Tibial nerve (tissue), 4 donors: Measurements from ENCODE around the gene FUOM. TPM values are rescaled to one million over a fixed set of nuclear protein-coding genes. Genes with fewer than 3 reads are reported as not detected.
A peak's percentile ranks its signal among the peaks of the same experiment; 100 is the strongest.

Experiments
- DNase-seq, 2 donors: peaks; one replicate each; pipeline ENCODE4 v3.0.0-alpha.2; 2019; ENCODE audit warnings: low spot score in 2 of 2
- H3K27ac ChIP-seq, 4 donors: fragments of 200-600 bp; sonication (generic) in 3 of 4; one replicate each; pipeline ENCODE4 v1.5.1; 2017 to 2019; ENCODE audit warnings: mild to moderate bottlenecking in 1 of 4
- H3K27me3 ChIP-seq, 2 donors: fragments of 200-600 bp; sonication (generic) in 1 of 2; one replicate each; pipeline versions ENCODE4 v1.5.1 to v1.6.0; 2017 to 2019
- H3K36me3 ChIP-seq, 3 donors: fragments of 200-600 bp; sonication (generic); one replicate each; pipeline ENCODE4 v1.5.1; 2018 to 2019
- H3K4me1 ChIP-seq, 4 donors: fragments of 200-600 bp; sonication (generic) in 3 of 4; one replicate each; pipeline ENCODE4 v1.5.1; 2017 to 2019
- H3K4me3 ChIP-seq, 4 donors: fragments of 200-600 bp; sonication (generic) in 3 of 4; one replicate each; pipeline ENCODE4 v1.5.1; 2017 to 2019; ENCODE audit warnings: mild to moderate bottlenecking in 1 of 4, moderate library complexity in 1 of 4
- H3K9me3 ChIP-seq, 4 donors: fragments of 200-600 bp; sonication (generic) in 3 of 4; one replicate each; pipeline ENCODE4 v1.5.1; 2017 to 2019
- CTCF ChIP-seq, 5 experiments: fragments of 200-600 bp in 3 of 5; fragments of 450-650 bp in 2 of 5; sonication (generic) in 3 of 5; IDR thresholded peaks; one replicate each; pipeline ENCODE4 v1.5.1; 2016 to 2019; ENCODE audit warnings: antibody characterized with exemption in 5 of 5, mild to moderate bottlenecking in 3 of 5, moderate library complexity in 2 of 5
- EP300 ChIP-seq, 2 donors: sonication (generic); formaldehyde crosslinking; IDR thresholded peaks; one replicate each; pipeline ENCODE4 v1.6.1; 2017; ENCODE audit warnings: antibody characterized with exemption in 2 of 2, mild to moderate bottlenecking in 1 of 2
- POLR2A ChIP-seq, 2 donors: fragments of 450-650 bp; IDR thresholded peaks; one replicate each; pipeline ENCODE4 v1.6.1; 2017; ENCODE audit warnings: antibody characterized with exemption in 2 of 2, mild to moderate bottlenecking in 2 of 2, moderate library complexity in 2 of 2
- WGBS, 2 donors: methylation state at CpG; one replicate each; pipeline ENCODE4 v1.1.5; 2018; 5-methylcytosine and 5-hydroxymethylcytosine counted together
- total RNA-seq, 4 donors: library from RNA; depleted of rRNA; stranded (reverse); fragments of >200 nt; gene quantifications; one replicate each; pipeline ENCODE4 v1.1.0, GENCODE V29; 2016

The FUOM gene
- total RNA-seq, 4 donors from 2014 or later = 44.1 to 59.4 (median 49.3) TPM

GRCh38 chr10:133336577-133337369 is 21.0 kb downstream of the FUOM start, which contains the start of gene CALY:
TSS of gene CALY (minus strand) at chr10:133336896. CDS start at chr10:133328989, 7,907 bp downstream.
- no peaks in the 10 kb centered on the region for H3K36me3 ChIP-seq
- no peak for TF ChIP-seq CTCF (IDR thresholded peaks at IDR 0.05)
- no peak for TF ChIP-seq EP300 (IDR thresholded peaks at IDR 0.05)
- TF ChIP-seq POLR2A (IDR thresholded peaks at IDR 0.05) = no peak
- H3K9me3 ChIP-seq = peaks cover 0 to 5% (median 0%) of the 10 kb centered on the region in 4 donors
- H3K27ac ChIP-seq = no peak within 1 kb of the TSS
- peaks cover 3 to 87% of the 10 kb centered on the region in 2 donors for H3K27me3 ChIP-seq
- DNase-seq = no peak
- H3K4me1 ChIP-seq = peaks cover 5 to 25% (median 20%) of the 10 kb centered on the region in 4 donors
- H3K4me3 ChIP-seq = peak within 1 kb of the TSS; percentile 11 to 47 (median 32)
- 9 to 18% methylated on average over 34 to 55 of the region's 63 CpGs for WGBS, 2 donors

DNA sequence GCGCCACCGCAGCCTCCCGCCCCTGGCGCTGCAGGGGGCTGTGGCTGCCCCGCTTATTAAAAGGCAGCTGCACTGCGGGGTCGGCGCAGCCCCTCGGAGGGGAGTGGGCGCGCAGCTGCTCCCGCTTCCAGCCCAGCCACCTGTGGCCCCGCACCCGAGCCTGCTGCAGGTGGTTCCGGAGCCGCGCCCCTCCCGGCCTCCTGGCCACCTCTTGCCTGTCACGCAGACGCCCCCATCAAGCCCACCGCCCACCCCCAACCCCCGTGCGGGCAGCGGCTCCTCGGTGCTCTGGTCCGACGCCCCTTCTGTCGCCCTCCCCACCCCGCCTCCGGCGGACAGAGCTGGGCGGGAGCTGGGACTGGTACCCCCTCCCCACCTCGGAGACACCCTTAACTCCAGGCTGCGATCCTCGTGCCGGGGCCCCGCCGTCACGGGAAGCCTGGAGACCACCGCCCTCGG is 21.7 kb downstream of the FUOM start:
- no peak overlapping the region for H3K27ac ChIP-seq
- H3K9me3 ChIP-seq = peaks cover 0 to 2% (median 0%) of the 10 kb centered on the region in 4 donors
- TF ChIP-seq POLR2A (IDR thresholded peaks at IDR 0.05) = no peak
- peaks cover 3 to 86% of the 10 kb centered on the region in 2 donors for H3K27me3 ChIP-seq
- 0 to 5% methylated on average over 5 to 29 of the region's 41 CpGs for WGBS, 2 donors
- H3K4me3 ChIP-seq = peak overlapping the region; percentile 11 to 47 (median 32)
- peaks cover 5 to 25% (median 20%) of the 10 kb centered on the region in 4 donors for H3K4me1 ChIP-seq
- no peaks in the 10 kb centered on the region for H3K36me3 ChIP-seq
- DNase-seq = no peak

DNA sequence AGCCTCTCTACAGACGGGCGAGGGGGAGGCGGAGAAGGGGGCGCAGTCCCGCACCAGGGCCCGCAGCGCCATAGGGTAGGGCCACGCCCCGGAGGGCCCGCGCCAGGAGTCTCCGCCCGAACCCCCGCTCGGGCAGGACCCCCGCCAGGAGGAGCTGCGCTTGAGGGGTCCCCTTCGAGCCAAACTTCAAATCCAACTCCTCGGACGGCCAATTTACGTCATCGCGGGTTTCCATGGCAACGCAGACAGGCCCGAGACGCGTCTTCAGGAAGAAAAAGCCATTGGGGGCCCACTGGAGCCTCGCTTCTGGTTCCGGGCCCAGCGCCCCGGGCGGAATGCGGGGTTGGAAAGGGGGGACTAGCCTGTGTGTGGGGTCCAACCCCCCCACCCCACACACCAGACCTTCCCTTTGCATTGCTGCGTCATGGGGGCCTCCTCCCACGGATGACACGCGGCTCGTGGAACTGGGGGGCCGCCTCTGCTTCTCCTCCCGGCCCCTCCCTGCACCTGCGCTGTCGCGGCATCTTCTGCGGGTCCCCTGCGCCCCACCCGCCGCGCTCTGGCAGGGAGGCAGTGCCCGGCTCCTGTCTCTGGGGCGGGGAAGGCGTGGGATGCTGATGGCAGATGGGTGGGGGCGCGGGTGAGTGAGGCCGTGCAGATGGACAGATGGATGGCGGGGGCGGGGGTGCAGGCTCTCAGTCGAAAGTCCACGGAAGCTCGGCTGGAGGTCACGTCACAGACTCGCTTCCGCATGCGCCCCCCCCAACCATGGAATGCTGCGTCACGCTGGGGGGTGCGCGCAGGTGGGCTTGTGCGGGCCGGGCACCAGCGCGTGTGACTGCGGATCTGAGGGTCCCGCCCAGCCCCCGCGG is 22.3 kb downstream of the FUOM start:
- H3K4me3 ChIP-seq = peak overlapping the region; percentile 11 to 47 (median 32)
- TF ChIP-seq EP300 (IDR thresholded peaks at IDR 0.05) = no peak
- no peak for TF ChIP-seq CTCF (IDR thresholded peaks at IDR 0.05)
- no peak for TF ChIP-seq POLR2A (IDR thresholded peaks at IDR 0.05)
- H3K36me3 ChIP-seq = no peaks in the 10 kb centered on the region
- H3K27me3 ChIP-seq = peaks cover 3 to 85% of the 10 kb centered on the region in 2 donors
- peak overlapping the region in 1 of 4 donors; percentile 32 for H3K27ac ChIP-seq
- peak; percentile 43 to 63 for DNase-seq
- H3K4me1 ChIP-seq = peaks cover 5 to 25% (median 20%) of the 10 kb centered on the region in 4 donors
- 2 to 3% methylated on average over 21 to 43 of the region's 75 CpGs for WGBS, 2 donors
- H3K9me3 ChIP-seq = no peaks in the 10 kb centered on the region

- peaks cover 5 to 30% (median 20%) of the 10 kb centered on the region in 4 donors for H3K4me1 ChIP-seq
- H3K27ac ChIP-seq = peak overlapping the region in 1 of 4 donors; percentile 32
- no peaks in the 10 kb centered on the region for H3K9me3 ChIP-seq
- no peaks in the 10 kb centered on the region for H3K36me3 ChIP-seq
- TF ChIP-seq EP300 (IDR thresholded peaks at IDR 0.05) (no peak), POLR2A (IDR thresholded peaks at IDR 0.05) (no peak), CTCF (IDR thresholded peaks at IDR 0.05) (no peak)
- H3K27me3 ChIP-seq = peaks cover 3 to 78% of the 10 kb centered on the region in 2 donors
- peak overlapping the region; percentile 11 to 47 (median 32) for H3K4me3 ChIP-seq
- WGBS, 2 donors = 16 to 27% methylated on average over 30 to 46 of the region's 51 CpGs
- no peak for DNase-seq
These were observed 23.1 kb downstream of the FUOM start for GRCh38 chr10:133334503-133335245.
